GM10266 (cell line): ENCODE data around the gene PDSS2.

Experiments used
- DNase-seq: peaks from one replicate; pipeline ENCODE4 v3.0.0; 2012; ENCODE audit errors: extremely low spot score
- CTCF ChIP-seq: IDR thresholded peaks from 2 replicates; pipeline ENCODE4 v1.5.1; 2012; ENCODE audit warnings: mild to moderate bottlenecking, low read depth; ENCODE audit not compliant: control insufficient read depth, insufficient read depth; ENCODE audit errors: missing control alignments

PDSS2 gene

GRCh38 chr6:107460083-107460631, 793 bp upstream of the PDSS2 start:
- no peak for DNase-seq
- TF ChIP-seq CTCF, result no peak

GRCh38 chr6:107458672-107459282, 587 bp downstream of the PDSS2 start:
- DNase-seq, result peak; percentile 12
- TF ChIP-seq CTCF, result no peak

GRCh38 chr6:107448776-107449175, 10.6 kb downstream of the PDSS2 start:
- no peak for DNase-seq
- TF ChIP-seq CTCF, result no peak

GRCh38 chr6:107447663-107448216, 11.6 kb downstream of the PDSS2 start:
- no peak for TF ChIP-seq CTCF
- DNase-seq, result no peak

- no peak for DNase-seq
- TF ChIP-seq CTCF, result no peak
Observed at GRCh38 chr6:107444277-107444676, 15.1 kb downstream of the PDSS2 start.

GRCh38 chr6:107443608-107444267, 15.6 kb downstream of the PDSS2 start:
- no peak for TF ChIP-seq CTCF
- DNase-seq, result no peak
